Neuronal stem cell (in vitro differentiated cells): Measurements from ENCODE around the gene AP3D1.
A peak's percentile ranks its signal among the peaks of the same experiment; 100 is the strongest.

Experiments used
- DNase-seq: peaks from one replicate; pipeline ENCODE4 v3.0.0-alpha.2; 2013; ENCODE audit warnings: low spot score
- H2AFZ ChIP-seq: one replicate; pipeline ENCODE4 v1.6.1; 2013; ENCODE audit warnings: mild to moderate bottlenecking, low read length, inconsistent platforms
- H2AK5ac ChIP-seq: 2 replicates; pipeline ENCODE4 v1.6.1; 2013; ENCODE audit warnings: low read depth, mild to moderate bottlenecking, inconsistent platforms, low read length, moderate library complexity, mixed read lengths
- H2BK120ac ChIP-seq: 2 replicates; pipeline ENCODE4 v1.6.1; 2013; ENCODE audit warnings: low read depth, mild to moderate bottlenecking, inconsistent platforms, low read length, moderate library complexity, mixed read lengths
- H2BK12ac ChIP-seq: one replicate; pipeline ENCODE4 v1.6.1; 2013; ENCODE audit warnings: low read length, inconsistent platforms
- H2BK15ac ChIP-seq: 2 replicates; pipeline ENCODE4 v1.6.1; 2013; ENCODE audit warnings: mild to moderate bottlenecking, low read length, inconsistent platforms, mixed read lengths
- H2BK5ac ChIP-seq: one replicate; pipeline ENCODE4 v1.6.1; 2013; ENCODE audit warnings: inconsistent platforms, mild to moderate bottlenecking, low read length, moderate library complexity
- H3K14ac ChIP-seq: one replicate; pipeline ENCODE4 v1.6.1; 2013; ENCODE audit warnings: low read length, inconsistent platforms
- H3K18ac ChIP-seq: 2 replicates; pipeline ENCODE4 v1.6.1; 2013; ENCODE audit warnings: low read length, inconsistent platforms
- H3K23ac ChIP-seq: 2 replicates; pipeline ENCODE4 v1.6.1; 2013; ENCODE audit warnings: low read depth, mild to moderate bottlenecking, mixed read lengths, low read length, inconsistent platforms; ENCODE audit not compliant: poor library complexity
- H3K27ac ChIP-seq: replicated peaks from 3 replicates; pipeline ENCODE4 v1.5.1; 2013; ENCODE audit warnings: low read length, inconsistent platforms
- H3K27me3 ChIP-seq, 3 experiments: 2 replicates each; pipeline ENCODE4 v1.6.1; 2013; ENCODE audit warnings: low read length in 3 of 3, mild to moderate bottlenecking in 2 of 3, inconsistent platforms in 1 of 3, low read depth in 1 of 3, mixed read lengths in 1 of 3, moderate library complexity in 1 of 3; ENCODE audit not compliant: control insufficient read depth in 3 of 3, insufficient read depth in 3 of 3
- H3K36me3 ChIP-seq, 2 donors: replicated peaks in 1 of 2; 2 replicates each; pipeline ENCODE4 v1.6.1; 2013; ENCODE audit warnings: low read length in 2 of 2; ENCODE audit not compliant: control insufficient read depth in 2 of 2, insufficient read depth in 2 of 2
- H3K4ac ChIP-seq: 2 replicates; pipeline ENCODE4 v1.6.1; 2013; ENCODE audit warnings: inconsistent platforms, mild to moderate bottlenecking, low read length, moderate library complexity
- H3K4me1 ChIP-seq, 2 donors: 1 replicate in 1 of 2; 2 replicates in 1 of 2; pipeline ENCODE4 v1.6.1; 2013; ENCODE audit warnings: low read length in 2 of 2, low read depth in 1 of 2; ENCODE audit not compliant: control insufficient read depth in 2 of 2, insufficient read depth in 1 of 2
- H3K4me2 ChIP-seq: one replicate; pipeline ENCODE4 v1.6.1; 2013; ENCODE audit warnings: mild to moderate bottlenecking, low read length, inconsistent platforms; ENCODE audit not compliant: insufficient read depth, poor library complexity, severe bottlenecking
- H3K4me3 ChIP-seq, 2 donors: 2 replicates each; pipeline ENCODE4 v1.5.1; 2013; ENCODE audit warnings: low read length in 2 of 2, mild to moderate bottlenecking in 2 of 2, inconsistent platforms in 1 of 2, moderate library complexity in 1 of 2
- H3K79me1 ChIP-seq: one replicate; pipeline ENCODE4 v1.6.1; 2013; ENCODE audit warnings: low read depth, mild to moderate bottlenecking, inconsistent platforms, low read length, moderate library complexity
- H3K9ac ChIP-seq: one replicate; pipeline ENCODE4 v1.6.1; 2013; ENCODE audit warnings: mild to moderate bottlenecking, low read depth, low read length, inconsistent platforms; ENCODE audit not compliant: poor library complexity
- H3K9me3 ChIP-seq, 2 donors: replicated peaks in 1 of 2; 2 replicates each; pipeline versions ENCODE3 to v1.6.1; 2013; ENCODE audit warnings: low read length in 2 of 2, mild to moderate bottlenecking in 2 of 2, inconsistent platforms in 1 of 2, low read depth in 1 of 2, mixed read lengths in 1 of 2, moderate library complexity in 1 of 2; ENCODE audit not compliant: control insufficient read depth in 2 of 2, insufficient read depth in 1 of 2
- H4K8ac ChIP-seq: one replicate; pipeline ENCODE4 v1.6.1; 2013; ENCODE audit warnings: low read depth, mild to moderate bottlenecking, inconsistent platforms, low read length, moderate library complexity
- H4K91ac ChIP-seq: one replicate; pipeline ENCODE4 v1.6.1; 2013; ENCODE audit warnings: low read length, low read depth, mild to moderate bottlenecking, inconsistent platforms; ENCODE audit not compliant: poor library complexity
- WGBS, 2 donors: extraction: QIAGEN DNeasy Blood & Tissue Kit; methylation state at CpG; one replicate each; pipeline ENCODE4 v1.1.7; 2013; ENCODE audit warnings: missing lambda C conversion rate in 2 of 2, mixed read lengths in 1 of 2; ENCODE audit not compliant: insufficient read length in 2 of 2, insufficient replicate concordance in 1 of 2; ENCODE audit errors: extremely low coverage in 2 of 2; 5-methylcytosine and 5-hydroxymethylcytosine counted together

Gene AP3D1

GRCh38 chr19:2136796-2137195 lies 14.6 kb downstream of the AP3D1 start:
- WGBS, 2 donors = no CpG with 5 or more reads among the region's 23 CpGs
- H3K4me3 ChIP-seq = no peak overlapping the region
- no peaks in the 10 kb centered on the region for H3K4me1 ChIP-seq
- H3K4me2 ChIP-seq = no peak overlapping the region
- peak overlapping the region; percentile 4 for H3K9ac ChIP-seq
- H2AK5ac ChIP-seq = no peak overlapping the region
- H3K27me3 ChIP-seq = no peaks in the 10 kb centered on the region
- no peak overlapping the region for H3K14ac ChIP-seq
- peaks cover 41 to 79% of the 10 kb centered on the region in 2 donors for H3K36me3 ChIP-seq
- no peak overlapping the region for H2BK15ac ChIP-seq
- no peak overlapping the region for H3K18ac ChIP-seq
- H2BK120ac ChIP-seq = no peak overlapping the region
- H2BK12ac ChIP-seq = no peak overlapping the region
- H3K23ac ChIP-seq = peak overlapping the region; percentile 31
- no peak overlapping the region for H4K8ac ChIP-seq
- H2AFZ ChIP-seq = no peak overlapping the region
- no peak overlapping the region for H3K4ac ChIP-seq
- H3K79me1 ChIP-seq = peaks cover 33% of the 10 kb centered on the region
- H2BK5ac ChIP-seq = no peak overlapping the region
- no peak overlapping the region for H4K91ac ChIP-seq
- DNase-seq = no peak
- no peak overlapping the region for H3K27ac ChIP-seq
- H3K9me3 ChIP-seq = peaks cover 0 to 3% of the 10 kb centered on the region in 2 donors

- no peak overlapping the region for H3K4ac ChIP-seq
- H3K27me3 ChIP-seq = no peaks in the 10 kb centered on the region
- H3K23ac ChIP-seq = peak overlapping the region; percentile 95
- H3K79me1 ChIP-seq = peaks cover 39% of the 10 kb centered on the region
- no peak overlapping the region for H2BK120ac ChIP-seq
- H2AK5ac ChIP-seq = no peak overlapping the region
- no peak overlapping the region for H2BK12ac ChIP-seq
- peaks cover 47 to 85% of the 10 kb centered on the region in 2 donors for H3K36me3 ChIP-seq
- DNase-seq = no peak
- no peaks in the 10 kb centered on the region for H3K4me1 ChIP-seq
- peak overlapping the region; percentile 94 for H3K14ac ChIP-seq
- peaks cover 0 to 3% of the 10 kb centered on the region in 2 donors for H3K9me3 ChIP-seq
- peak overlapping the region; percentile 48 for H3K18ac ChIP-seq
- H3K27ac ChIP-seq = no peak overlapping the region
- H2AFZ ChIP-seq = no peak overlapping the region
- no peak overlapping the region for H4K91ac ChIP-seq
- H3K9ac ChIP-seq = no peak overlapping the region
- no peak overlapping the region for H2BK15ac ChIP-seq
- peak overlapping the region; percentile 39 for H2BK5ac ChIP-seq
- WGBS, 2 donors = no CpG with 5 or more reads among the region's 50 CpGs
- H3K4me3 ChIP-seq = no peak overlapping the region
- no peak overlapping the region for H3K4me2 ChIP-seq
- no peak overlapping the region for H4K8ac ChIP-seq
Observed at GRCh38 chr19:2135474-2136402, 15.6 kb downstream of the AP3D1 start.

- Histone ChIP-seq H2BK15ac (no peak overlapping the region), H3K27me3 (no peaks in the 10 kb centered on the region), H2AFZ (no peak overlapping the region), H3K36me3 (peaks cover 51 to 80% of the 10 kb centered on the region in 2 donors), H4K91ac (no peak overlapping the region), H3K9me3 (peaks cover 0 to 2% of the 10 kb centered on the region in 2 donors), H2BK120ac (no peak overlapping the region), H3K18ac (no peak overlapping the region), H3K9ac (no peak overlapping the region), H2BK12ac (no peak overlapping the region), H3K4me3 (no peak overlapping the region), H3K27ac (no peak overlapping the region), H3K23ac (no peak overlapping the region), H3K4me2 (no peak overlapping the region), H2BK5ac (no peak overlapping the region), H3K4me1 (no peaks in the 10 kb centered on the region), H3K14ac (no peak overlapping the region), H3K4ac (no peak overlapping the region), H2AK5ac (no peak overlapping the region), H4K8ac (no peak overlapping the region), H3K79me1 (peaks cover 40% of the 10 kb centered on the region)
- no CpG with 5 or more reads among the region's 19 CpGs for WGBS, 2 donors
- DNase-seq = no peak
Observed at GRCh38 chr19:2132731-2133490, 18.5 kb downstream of the AP3D1 start.

- no peak overlapping the region for H2AFZ ChIP-seq
- peaks cover 49 to 80% of the 10 kb centered on the region in 2 donors for H3K36me3 ChIP-seq
- H3K18ac ChIP-seq = no peak overlapping the region
- WGBS, 2 donors = no CpG with 5 or more reads among the region's 14 CpGs
- no peak overlapping the region for H4K91ac ChIP-seq
- H2BK15ac ChIP-seq = no peak overlapping the region
- H3K27ac ChIP-seq = no peak overlapping the region
- H2BK120ac ChIP-seq = no peak overlapping the region
- no peaks in the 10 kb centered on the region for H3K27me3 ChIP-seq
- H2BK5ac ChIP-seq = no peak overlapping the region
- peaks cover 0 to 2% of the 10 kb centered on the region in 2 donors for H3K9me3 ChIP-seq
- H3K4me1 ChIP-seq = no peaks in the 10 kb centered on the region
- no peak overlapping the region for H2AK5ac ChIP-seq
- peaks cover 40% of the 10 kb centered on the region for H3K79me1 ChIP-seq
- no peak overlapping the region for H4K8ac ChIP-seq
- no peak overlapping the region for H3K23ac ChIP-seq
- no peak overlapping the region for H3K4ac ChIP-seq
- H3K9ac ChIP-seq = no peak overlapping the region
- no peak overlapping the region for H2BK12ac ChIP-seq
- no peak overlapping the region for H3K4me2 ChIP-seq
- H3K4me3 ChIP-seq = no peak overlapping the region
- no peak for DNase-seq
- H3K14ac ChIP-seq = no peak overlapping the region
Observed at GRCh38 chr19:2132191-2132590, 19.2 kb downstream of the AP3D1 start.
